Gastrocnemius medialis (tissue), 4 donors: ENCODE measurements around the gene AASS. TPM values are rescaled to one million over a fixed set of nuclear protein-coding genes. Genes with fewer than 3 reads are reported as not detected.

Experiments used
- ATAC-seq, 2 donors: fragments of 150-250 bp; one replicate each; pipeline ENCODE4 v1.9.1; 2016
- DNase-seq, 2 donors: peaks; one replicate each; pipeline ENCODE4 v3.0.0-alpha.2; 2019
- H3K27ac ChIP-seq, 4 donors: fragments of 200-600 bp; sonication (generic); 1 replicate in 1 of 4; 2 replicates in 3 of 4; pipeline ENCODE4 v1.5.1; 2016 to 2018; ENCODE audit warnings: mild to moderate bottlenecking in 2 of 4, moderate library complexity in 1 of 4
- H3K27me3 ChIP-seq, 3 donors: fragments of 200-600 bp; sonication (generic) in 2 of 3; 1 replicate in 1 of 3; 2 replicates in 2 of 3; pipeline versions ENCODE4 v1.5.1 to v1.6.0; 2016 to 2019; ENCODE audit warnings: mild to moderate bottlenecking in 1 of 3, moderate library complexity in 1 of 3
- H3K36me3 ChIP-seq, 2 donors: fragments of 200-600 bp; sonication (generic) in 1 of 2; one replicate each; pipeline ENCODE4 v1.5.1; 2017 to 2018
- H3K4me1 ChIP-seq, 2 donors: fragments of 200-600 bp; sonication (generic) in 1 of 2; one replicate each; pipeline ENCODE4 v1.5.1; 2016 to 2017; ENCODE audit warnings: mild to moderate bottlenecking in 2 of 2
- H3K4me3 ChIP-seq, 4 donors: fragments of 200-600 bp; sonication (generic) in 3 of 4; 1 replicate in 1 of 4; 2 replicates in 3 of 4; pipeline ENCODE4 v1.5.1; 2016 to 2019; ENCODE audit warnings: mild to moderate bottlenecking in 2 of 4
- H3K9me3 ChIP-seq, 3 donors: fragments of 200-600 bp; sonication (generic) in 2 of 3; 1 replicate in 1 of 3; 2 replicates in 2 of 3; pipeline ENCODE4 v1.5.1; 2016 to 2019
- CTCF ChIP-seq, 5 experiments: fragments of 450-650 bp in 3 of 5; fragments of 200-600 bp in 2 of 5; sonication (generic) in 2 of 5; IDR thresholded peaks in 4 of 5; conservative IDR thresholded peaks in 1 of 5; 1 replicate in 4 of 5; 2 replicates in 1 of 5; pipeline ENCODE4 v1.5.1; 2016 to 2019; ENCODE audit warnings: antibody characterized with exemption in 5 of 5, mild to moderate bottlenecking in 3 of 5, moderate library complexity in 3 of 5
- POLR2A ChIP-seq, 2 donors: fragments of 450-650 bp; IDR thresholded peaks; one replicate each; pipeline ENCODE4 v1.6.1; 2017; ENCODE audit warnings: antibody characterized with exemption in 2 of 2, mild to moderate bottlenecking in 2 of 2, moderate library complexity in 2 of 2
- in situ Hi-C, 4 donors: fragments of 200-750 bp; cut with MboI; loops; one replicate each; pipeline versions ENCODE4 v1.15.0 to v1.8.0; 2017; ENCODE audit warnings: low sequenced_read_pairs in 4 of 4
- intact Hi-C: fragments of 100-400 bp; cut with DNase I; formaldehyde crosslinking; loops from one replicate; pipeline ENCODE4 v1.15.1; 2023; ENCODE audit warnings: low total_unique reads
- total RNA-seq, 4 donors: library from RNA; depleted of rRNA; stranded (reverse); fragments of >200 nt; gene quantifications; one replicate each; pipeline versions ENCODE4 v1.1.0 to v1.2.3, GENCODE V29; 2016

Gene AASS
- total RNA-seq, 4 donors from 2014 or later: 7.5 to 12.0 (median 9.5) TPM

GRCh38 chr7:122166740-122167139 lies 22.7 kb upstream of the AASS start:
- H3K9me3 ChIP-seq: no peaks in the 10 kb centered on the region
- ATAC-seq: no peak
- H3K4me3 ChIP-seq: no peak overlapping the region
- DNase-seq: no peak
- intact Hi-C loops (no loop called here), in situ Hi-C loops (no loop called here)
- no peaks in the 10 kb centered on the region for H3K4me1 ChIP-seq
- no peaks in the 10 kb centered on the region for H3K36me3 ChIP-seq
- H3K27ac ChIP-seq: no peak overlapping the region
- TF ChIP-seq CTCF (IDR thresholded peaks at IDR 0.05 in 4 of 5, conservative IDR thresholded peaks at IDR 0.05 in 1 of 5): no peak
- no peak for TF ChIP-seq POLR2A (IDR thresholded peaks at IDR 0.05)
- H3K27me3 ChIP-seq: no peaks in the 10 kb centered on the region

GRCh38 chr7:122166275-122166674 lies 22.2 kb upstream of the AASS start:
- intact Hi-C loops (no loop called here), in situ Hi-C loops (no loop called here)
- no peak overlapping the region for H3K4me3 ChIP-seq
- H3K27me3 ChIP-seq: no peaks in the 10 kb centered on the region
- TF ChIP-seq CTCF (IDR thresholded peaks at IDR 0.05 in 4 of 5, conservative IDR thresholded peaks at IDR 0.05 in 1 of 5): no peak
- no peak for TF ChIP-seq POLR2A (IDR thresholded peaks at IDR 0.05)
- ATAC-seq (no peak), DNase-seq (no peak)
- H3K27ac ChIP-seq: no peak overlapping the region
- no peaks in the 10 kb centered on the region for H3K9me3 ChIP-seq
- no peaks in the 10 kb centered on the region for H3K36me3 ChIP-seq
- H3K4me1 ChIP-seq: no peaks in the 10 kb centered on the region

- no peaks in the 10 kb centered on the region for H3K27me3 ChIP-seq
- H3K4me1 ChIP-seq: no peaks in the 10 kb centered on the region
- no peak for TF ChIP-seq POLR2A (IDR thresholded peaks at IDR 0.05)
- TF ChIP-seq CTCF (IDR thresholded peaks at IDR 0.05 in 4 of 5, conservative IDR thresholded peaks at IDR 0.05 in 1 of 5): no peak
- no peak for DNase-seq
- no peak for ATAC-seq
- intact Hi-C loops: no loop called here
- no peak overlapping the region for H3K4me3 ChIP-seq
- no peaks in the 10 kb centered on the region for H3K36me3 ChIP-seq
- in situ Hi-C loops: no loop called here
- H3K27ac ChIP-seq: no peak overlapping the region
- no peaks in the 10 kb centered on the region for H3K9me3 ChIP-seq
Measured at GRCh38 chr7:122161628-122162027, 17.6 kb upstream of the AASS start.

GRCh38 chr7:122155566-122155965 lies 11.5 kb upstream of the AASS start:
- Histone ChIP-seq H3K27me3 (no peaks in the 10 kb centered on the region), H3K4me1 (no peaks in the 10 kb centered on the region), H3K9me3 (no peaks in the 10 kb centered on the region), H3K27ac (no peak overlapping the region), H3K4me3 (no peak overlapping the region), H3K36me3 (no peaks in the 10 kb centered on the region)
- no peak for ATAC-seq
- intact Hi-C loops: no loop called here
- no peak for TF ChIP-seq CTCF (IDR thresholded peaks at IDR 0.05 in 4 of 5, conservative IDR thresholded peaks at IDR 0.05 in 1 of 5)
- no peak for TF ChIP-seq POLR2A (IDR thresholded peaks at IDR 0.05)
- in situ Hi-C loops: no loop called here
- no peak for DNase-seq

- DNase-seq (no peak), ATAC-seq (no peak)
- TF ChIP-seq POLR2A (IDR thresholded peaks at IDR 0.05) (no peak), CTCF (IDR thresholded peaks at IDR 0.05 in 4 of 5, conservative IDR thresholded peaks at IDR 0.05 in 1 of 5) (no peak)
- in situ Hi-C loops: no loop called here
- Histone ChIP-seq H3K4me1 (peaks cover 5 to 6% of the 10 kb centered on the region in 2 donors), H3K27me3 (no peaks in the 10 kb centered on the region), H3K4me3 (no peak overlapping the region), H3K27ac (no peak overlapping the region), H3K36me3 (no peaks in the 10 kb centered on the region), H3K9me3 (no peaks in the 10 kb centered on the region)
- intact Hi-C loops: loop anchor here (10.0 kb wide), 1 partner anchor 54 kb away; no protein-coding TSS in a partner anchor
Measured at GRCh38 chr7:122148878-122149277, 4.8 kb upstream of the AASS start.
